Measurements from ENCODE around the gene SZT2. TPM values are rescaled to one million over a fixed set of nuclear protein-coding genes. Genes with fewer than 3 reads are reported as not detected.

Gene SZT2
- total RNA-seq, 1 experiment from 2014 or later: 15.6 TPM

GRCh38 chr1:43354471-43354870 lies 35.2 kb upstream of the SZT2 start:
- no peaks in the 10 kb centered on the region for H3K9me3 ChIP-seq (replicated peaks)
- DNase-seq (ENCODE audit: low read depth in 1 of 2, low spot score in 2 of 2): no peak
- no peak overlapping the region for H3K4me3 ChIP-seq
- H3K27ac ChIP-seq: no peak overlapping the region
- H3K36me3 ChIP-seq: peaks cover 10% of the 10 kb centered on the region
- no peaks in the 10 kb centered on the region for H3K27me3 ChIP-seq (replicated peaks)
- H3K4me1 ChIP-seq (replicated peaks): peaks cover 33% of the 10 kb centered on the region

- DNase-seq (ENCODE audit: low read depth in 1 of 2, low spot score in 2 of 2): no peak
- Histone ChIP-seq H3K9me3 (replicated peaks) (no peaks in the 10 kb centered on the region), H3K4me3 (no peak overlapping the region), H3K27ac (no peak overlapping the region), H3K27me3 (replicated peaks) (no peaks in the 10 kb centered on the region), H3K4me1 (replicated peaks) (peaks cover 33% of the 10 kb centered on the region), H3K36me3 (peaks cover 14% of the 10 kb centered on the region)
Observed at GRCh38 chr1:43354936-43355335, 34.8 kb upstream of the SZT2 start.

GRCh38 chr1:43357251-43357650 lies 32.4 kb upstream of the SZT2 start:
- no peak for DNase-seq (ENCODE audit: low read depth in 1 of 2, low spot score in 2 of 2)
- H3K36me3 ChIP-seq: peaks cover 37% of the 10 kb centered on the region
- no peaks in the 10 kb centered on the region for H3K9me3 ChIP-seq (replicated peaks)
- H3K4me3 ChIP-seq: no peak overlapping the region
- H3K4me1 ChIP-seq (replicated peaks): peaks cover 45% of the 10 kb centered on the region
- no peaks in the 10 kb centered on the region for H3K27me3 ChIP-seq (replicated peaks)
- H3K27ac ChIP-seq: no peak overlapping the region

GRCh38 chr1:43358121-43358745 lies 31.5 kb upstream of the SZT2 start:
- peak in 1 of 2 experiments; percentile 88 for DNase-seq (ENCODE audit: low read depth in 1 of 2, low spot score in 2 of 2)

GRCh38 chr1:43358746-43359693 lies 30.7 kb upstream of the SZT2 start, which contains the start of gene CDC20:
Gene CDC20, plus strand, starts transcription at chr1:43358981. Its CDS starts 235 bp downstream, at chr1:43359216.
- peaks cover 49% of the 10 kb centered on the region for H3K4me1 ChIP-seq (replicated peaks)
- H3K27me3 ChIP-seq (replicated peaks): no peaks in the 10 kb centered on the region
- peak; percentile 99 for DNase-seq (ENCODE audit: low read depth in 1 of 2, low spot score in 2 of 2)
- H3K36me3 ChIP-seq: peaks cover 55% of the 10 kb centered on the region
- peak within 1 kb of the TSS; percentile 54 for H3K4me3 ChIP-seq
- H3K27ac ChIP-seq: peak within 1 kb of the TSS; percentile 88
- no peaks in the 10 kb centered on the region for H3K9me3 ChIP-seq (replicated peaks)

More at GRCh38 chr1:43358121-43358745, 31.5 kb upstream of the SZT2 start:
- H3K4me1 ChIP-seq (replicated peaks): peaks cover 45% of the 10 kb centered on the region
- peaks cover 47% of the 10 kb centered on the region for H3K36me3 ChIP-seq
- H3K27me3 ChIP-seq (replicated peaks): no peaks in the 10 kb centered on the region
- peak overlapping the region; percentile 54 for H3K4me3 ChIP-seq
- H3K27ac ChIP-seq: peak overlapping the region; percentile 88
- H3K9me3 ChIP-seq (replicated peaks): no peaks in the 10 kb centered on the region

- no peaks in the 10 kb centered on the region for H3K9me3 ChIP-seq (replicated peaks)
- peaks cover 62% of the 10 kb centered on the region for H3K36me3 ChIP-seq
- H3K27ac ChIP-seq: peak overlapping the region; percentile 34; the same call in 1 of the 2 replicates
- no peak for DNase-seq (ENCODE audit: low read depth in 1 of 2, low spot score in 2 of 2)
- H3K27me3 ChIP-seq (replicated peaks): no peaks in the 10 kb centered on the region
- H3K4me1 ChIP-seq (replicated peaks): peaks cover 49% of the 10 kb centered on the region
- H3K4me3 ChIP-seq: peak overlapping the region; percentile 54
Observed at GRCh38 chr1:43359696-43360095, 30.0 kb upstream of the SZT2 start.

GRCh38 chr1:43360616-43361015 lies 29.1 kb upstream of the SZT2 start:
- Histone ChIP-seq H3K27me3 (replicated peaks) (no peaks in the 10 kb centered on the region), H3K9me3 (replicated peaks) (no peaks in the 10 kb centered on the region), H3K4me1 (replicated peaks) (peaks cover 49% of the 10 kb centered on the region), H3K4me3 (peak overlapping the region; percentile 54), H3K36me3 (peaks cover 71% of the 10 kb centered on the region), H3K27ac (no peak overlapping the region)
- no peak for DNase-seq (ENCODE audit: low read depth in 1 of 2, low spot score in 2 of 2)

GRCh38 chr1:43363283-43363934 lies 26.3 kb upstream of the SZT2 start:
- no peak for DNase-seq (ENCODE audit: low read depth in 1 of 2, low spot score in 2 of 2)
- Histone ChIP-seq H3K36me3 (peaks cover 85% of the 10 kb centered on the region), H3K9me3 (replicated peaks) (no peaks in the 10 kb centered on the region), H3K4me3 (no peak overlapping the region), H3K27me3 (replicated peaks) (no peaks in the 10 kb centered on the region), H3K27ac (no peak overlapping the region), H3K4me1 (replicated peaks) (peaks cover 50% of the 10 kb centered on the region)

- H3K36me3 ChIP-seq: peaks cover 83% of the 10 kb centered on the region
- no peaks in the 10 kb centered on the region for H3K27me3 ChIP-seq (replicated peaks)
- H3K4me3 ChIP-seq: no peak overlapping the region
- no peak overlapping the region for H3K27ac ChIP-seq
- DNase-seq (ENCODE audit: low read depth in 1 of 2, low spot score in 2 of 2): no peak
- H3K4me1 ChIP-seq (replicated peaks): peaks cover 56% of the 10 kb centered on the region
- no peaks in the 10 kb centered on the region for H3K9me3 ChIP-seq (replicated peaks)
Observed at GRCh38 chr1:43363935-43364525, 25.7 kb upstream of the SZT2 start.

GRCh38 chr1:43365678-43366077 lies 24.0 kb upstream of the SZT2 start:
- Histone ChIP-seq H3K36me3 (peaks cover 68% of the 10 kb centered on the region), H3K4me1 (replicated peaks) (peaks cover 43% of the 10 kb centered on the region), H3K4me3 (no peak overlapping the region), H3K9me3 (replicated peaks) (no peaks in the 10 kb centered on the region), H3K27ac (no peak overlapping the region), H3K27me3 (replicated peaks) (no peaks in the 10 kb centered on the region)
- no peak for DNase-seq (ENCODE audit: low read depth in 1 of 2, low spot score in 2 of 2)

- no peak overlapping the region for H3K4me3 ChIP-seq
- no peak overlapping the region for H3K27ac ChIP-seq
- no peaks in the 10 kb centered on the region for H3K9me3 ChIP-seq (replicated peaks)
- DNase-seq (ENCODE audit: low read depth in 1 of 2, low spot score in 2 of 2): no peak
- H3K27me3 ChIP-seq (replicated peaks): no peaks in the 10 kb centered on the region
- H3K36me3 ChIP-seq: peaks cover 68% of the 10 kb centered on the region
- H3K4me1 ChIP-seq (replicated peaks): peaks cover 38% of the 10 kb centered on the region
Observed at GRCh38 chr1:43366179-43366578, 23.5 kb upstream of the SZT2 start.

- peak overlapping the region; percentile 96 for H3K27ac ChIP-seq
- H3K36me3 ChIP-seq: peaks cover 68% of the 10 kb centered on the region
- peak in 1 of 2 experiments; percentile 50 for DNase-seq (ENCODE audit: low read depth in 1 of 2, low spot score in 2 of 2)
- peak overlapping the region; percentile 70 for H3K4me3 ChIP-seq
- no peaks in the 10 kb centered on the region for H3K27me3 ChIP-seq (replicated peaks)
- H3K9me3 ChIP-seq (replicated peaks): no peaks in the 10 kb centered on the region
- peaks cover 33% of the 10 kb centered on the region for H3K4me1 ChIP-seq (replicated peaks)
Observed at GRCh38 chr1:43366601-43367025, 23.1 kb upstream of the SZT2 start.
